Measurements from ENCODE around the gene TPCN2. TPM values are rescaled to one million over a fixed set of nuclear protein-coding genes. Genes with fewer than 3 reads are reported as not detected.

The TPCN2 gene
- total RNA-seq, 1 experiment from 2014 or later, result 28.9 TPM

DNA sequence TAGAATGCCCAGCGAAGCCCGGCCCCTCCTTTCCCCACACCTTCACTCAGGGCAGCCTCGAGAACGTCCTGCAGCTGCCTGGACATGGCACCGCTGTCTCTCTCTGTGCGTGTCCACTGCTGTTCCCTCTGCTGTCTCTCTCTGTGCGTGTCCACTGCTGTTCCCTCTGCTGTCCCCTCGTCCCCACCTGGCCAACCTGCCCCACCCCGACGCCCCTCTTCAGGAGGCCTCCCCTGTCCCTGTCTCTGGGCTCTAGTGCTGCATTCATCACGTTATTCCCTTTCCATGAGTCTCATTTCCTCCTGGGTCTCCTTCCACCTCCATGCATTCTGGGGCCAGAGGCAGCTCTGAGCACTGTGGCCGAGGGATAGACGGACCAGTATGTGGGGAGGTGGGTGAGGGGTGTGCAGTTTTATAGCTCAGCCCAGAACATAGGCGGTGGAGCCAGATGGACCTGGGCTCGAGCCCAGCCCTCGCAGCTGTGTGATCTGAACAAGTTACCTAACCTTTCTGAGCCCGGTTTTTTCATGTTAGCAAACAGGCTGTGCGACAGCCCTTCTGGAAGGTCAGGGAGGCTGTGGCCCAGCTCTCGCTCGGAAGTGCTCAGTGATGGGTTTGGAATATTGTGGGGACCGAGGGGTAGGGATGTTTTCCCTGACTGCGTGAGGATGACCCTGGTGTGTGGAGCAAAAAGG, 65.1 kb downstream of the TPCN2 start:
- Histone ChIP-seq H3K27me3 (replicated peaks; ENCODE audit: insufficient read depth, low read depth, low read length, poor library complexity) (no peaks in the 10 kb centered on the region), H3K36me3 (ENCODE audit: insufficient read depth, low read length, poor library complexity, severe bottlenecking) (no peaks in the 10 kb centered on the region), H3K9me3 (ENCODE audit: low read depth, low read length, poor library complexity, severe bottlenecking) (no peaks in the 10 kb centered on the region), H3K4me1 (ENCODE audit: insufficient read depth, low read length, poor library complexity, severe bottlenecking) (no peaks in the 10 kb centered on the region), H3K27ac (ENCODE audit: low read depth, low read length, poor library complexity, severe bottlenecking) (no peak overlapping the region), H3K4me3 (ENCODE audit: low read depth, low read length, poor library complexity, severe bottlenecking) (no peak overlapping the region)
- intact Hi-C loops (cut with micrococcal nuclease; ENCODE audit: unreplicated experiment), result no loop called here
- TF ChIP-seq EZH2 (IDR thresholded peaks at IDR 0.05; ENCODE audit: borderline replicate concordance, low read depth, low read length, poor library complexity, severe bottlenecking), result no peak
- TF ChIP-seq, protein P1, sequence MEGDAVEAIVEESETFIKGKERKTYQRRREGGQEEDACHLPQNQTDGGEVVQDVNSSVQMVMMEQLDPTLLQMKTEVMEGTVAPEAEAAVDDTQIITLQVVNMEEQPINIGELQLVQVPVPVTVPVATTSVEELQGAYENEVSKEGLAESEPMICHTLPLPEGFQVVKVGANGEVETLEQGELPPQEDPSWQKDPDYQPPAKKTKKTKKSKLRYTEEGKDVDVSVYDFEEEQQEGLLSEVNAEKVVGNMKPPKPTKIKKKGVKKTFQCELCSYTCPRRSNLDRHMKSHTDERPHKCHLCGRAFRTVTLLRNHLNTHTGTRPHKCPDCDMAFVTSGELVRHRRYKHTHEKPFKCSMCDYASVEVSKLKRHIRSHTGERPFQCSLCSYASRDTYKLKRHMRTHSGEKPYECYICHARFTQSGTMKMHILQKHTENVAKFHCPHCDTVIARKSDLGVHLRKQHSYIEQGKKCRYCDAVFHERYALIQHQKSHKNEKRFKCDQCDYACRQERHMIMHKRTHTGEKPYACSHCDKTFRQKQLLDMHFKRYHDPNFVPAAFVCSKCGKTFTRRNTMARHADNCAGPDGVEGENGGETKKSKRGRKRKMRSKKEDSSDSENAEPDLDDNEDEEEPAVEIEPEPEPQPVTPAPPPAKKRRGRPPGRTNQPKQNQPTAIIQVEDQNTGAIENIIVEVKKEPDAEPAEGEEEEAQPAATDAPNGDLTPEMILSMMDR (conservative IDR thresholded peaks at IDR 0.05; ENCODE audit: low read depth, low read length), result no peak
- ChIA-PET POLR2A (ENCODE audit: low non-redundant PET) (no interaction called here), CTCF (no interaction called here)
- no TSS peak for BruUV-seq (replicated peaks)
- DNase-seq (ENCODE audit: low spot score), result no peak

DNA sequence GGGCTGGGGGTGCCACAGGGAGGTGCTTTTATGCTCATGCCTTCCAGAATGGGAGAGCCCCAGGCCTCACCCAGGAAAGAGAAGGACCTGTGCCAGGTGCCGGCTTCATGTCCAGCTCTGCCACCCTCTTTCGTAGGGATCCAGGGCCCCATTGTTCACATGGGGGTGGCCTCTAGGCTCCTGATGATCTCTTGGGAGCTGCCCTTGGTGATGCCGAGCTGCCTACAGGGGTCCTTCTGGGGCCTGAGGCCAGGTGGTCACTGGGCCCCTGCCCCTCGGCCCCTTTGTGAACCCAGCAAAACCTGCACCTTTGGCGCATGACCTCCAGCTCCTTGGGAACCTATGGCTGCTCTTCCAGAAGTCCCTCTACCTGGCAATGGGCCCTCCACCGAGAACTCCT, 65.6 kb downstream of the TPCN2 start:
- H3K27me3 ChIP-seq (replicated peaks; ENCODE audit: insufficient read depth, low read depth, low read length, poor library complexity), result no peaks in the 10 kb centered on the region
- ChIA-PET POLR2A (ENCODE audit: low non-redundant PET) (no interaction called here), CTCF (interaction anchor here (1.1 kb wide), 1 partner anchor 17 kb away, joined by 4 read pairs; no protein-coding TSS in a partner anchor)
- TF ChIP-seq, protein P1 (conservative IDR thresholded peaks at IDR 0.05; ENCODE audit: low read depth, low read length), result no peak
- no peak for TF ChIP-seq EZH2 (IDR thresholded peaks at IDR 0.05; ENCODE audit: borderline replicate concordance, low read depth, low read length, poor library complexity, severe bottlenecking)
- no TSS peak for BruUV-seq (replicated peaks)
- H3K27ac ChIP-seq (ENCODE audit: low read depth, low read length, poor library complexity, severe bottlenecking), result no peak overlapping the region
- H3K9me3 ChIP-seq (ENCODE audit: low read depth, low read length, poor library complexity, severe bottlenecking), result no peaks in the 10 kb centered on the region
- intact Hi-C loops (cut with micrococcal nuclease; ENCODE audit: unreplicated experiment), result no loop called here
- no peak for DNase-seq (ENCODE audit: low spot score)
- no peaks in the 10 kb centered on the region for H3K36me3 ChIP-seq (ENCODE audit: insufficient read depth, low read length, poor library complexity, severe bottlenecking)
- no peaks in the 10 kb centered on the region for H3K4me1 ChIP-seq (ENCODE audit: insufficient read depth, low read length, poor library complexity, severe bottlenecking)
- H3K4me3 ChIP-seq (ENCODE audit: low read depth, low read length, poor library complexity, severe bottlenecking), result no peak overlapping the region

DNA sequence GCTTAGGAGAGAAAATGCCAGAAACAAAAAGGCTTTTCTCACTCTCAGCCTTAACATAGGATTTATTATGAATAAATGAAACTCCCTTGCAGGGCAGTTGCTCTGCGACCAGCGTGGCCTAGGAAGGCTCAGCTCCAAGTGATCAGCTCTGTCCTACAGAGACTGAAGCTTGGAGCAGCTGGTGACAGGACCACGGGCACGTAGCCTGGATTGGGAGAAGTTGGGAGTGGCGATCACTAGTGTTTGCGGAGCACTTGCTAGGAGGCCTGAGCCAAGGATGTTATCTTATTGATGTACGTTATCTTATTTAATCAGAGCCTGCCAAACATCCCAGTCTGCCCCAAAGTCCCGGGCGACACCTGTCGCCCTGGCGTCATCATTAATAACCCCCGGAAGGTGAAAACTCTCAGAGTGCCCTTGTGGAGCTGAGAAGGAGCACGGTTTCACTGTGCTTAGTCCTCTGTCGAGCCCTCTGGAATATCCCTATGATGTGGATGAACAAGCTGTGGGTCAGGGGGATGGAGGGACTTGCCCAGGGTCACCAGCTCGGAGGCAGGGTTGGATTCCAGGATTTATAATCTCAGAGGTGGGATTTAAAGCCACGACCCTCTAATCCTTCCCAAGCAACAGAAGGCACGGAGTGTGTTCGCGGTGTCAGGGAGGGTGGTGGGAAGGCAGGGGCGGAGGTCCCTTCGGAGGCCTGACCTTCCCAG, 66.2 kb downstream of the TPCN2 start:
- TF ChIP-seq EZH2 (IDR thresholded peaks at IDR 0.05; ENCODE audit: borderline replicate concordance, low read depth, low read length, poor library complexity, severe bottlenecking), result no peak
- TF ChIP-seq, protein P1 (conservative IDR thresholded peaks at IDR 0.05; ENCODE audit: low read depth, low read length), result no peak
- POLR2A ChIA-PET (ENCODE audit: low non-redundant PET), result no interaction called here
- intact Hi-C loops (cut with micrococcal nuclease; ENCODE audit: unreplicated experiment), result no loop called here
- DNase-seq (ENCODE audit: low spot score), result no peak
- Histone ChIP-seq H3K9me3 (ENCODE audit: low read depth, low read length, poor library complexity, severe bottlenecking) (no peaks in the 10 kb centered on the region), H3K27me3 (replicated peaks; ENCODE audit: insufficient read depth, low read depth, low read length, poor library complexity) (no peaks in the 10 kb centered on the region), H3K27ac (ENCODE audit: low read depth, low read length, poor library complexity, severe bottlenecking) (no peak overlapping the region), H3K36me3 (ENCODE audit: insufficient read depth, low read length, poor library complexity, severe bottlenecking) (no peaks in the 10 kb centered on the region), H3K4me3 (ENCODE audit: low read depth, low read length, poor library complexity, severe bottlenecking) (no peak overlapping the region), H3K4me1 (ENCODE audit: insufficient read depth, low read length, poor library complexity, severe bottlenecking) (no peaks in the 10 kb centered on the region)
- CTCF ChIA-PET, result interaction anchor here (1.1 kb wide), 1 partner anchor 16 kb away, joined by 4 read pairs; no protein-coding TSS in a partner anchor
- no TSS peak for BruUV-seq (replicated peaks)

Data from A673 (cell line).